Measurements from ENCODE around the gene DAAM1. TPM values are rescaled to one million over a fixed set of nuclear protein-coding genes. Genes with fewer than 3 reads are reported as not detected.

The DAAM1 gene
- polyA plus RNA-seq, 1 experiment, result 9.8 TPM

GRCh38 chr14:59376686-59377085 is 188.2 kb downstream of the DAAM1 start:
- H3K9me3 ChIP-seq (ENCODE audit: control insufficient read depth, insufficient read depth, low read length), result no peaks in the 10 kb centered on the region
- ChIA-PET CTCF (interaction anchor here (1.5 kb wide), 1 partner anchor 9 kb away, joined by 5 read pairs; no protein-coding TSS in a partner anchor), POLR2A (no interaction called here)
- no peak for TF ChIP-seq CTCF (IDR thresholded peaks at IDR 0.05; ENCODE audit: low read depth, low read length)
- no peak for DNase-seq (ENCODE audit: low read depth, low spot score)
- H3K4me3 ChIP-seq (ENCODE audit: low read depth, low read length), result no peak overlapping the region
- no peaks in the 10 kb centered on the region for H3K27me3 ChIP-seq (ENCODE audit: control insufficient read depth, insufficient read depth, low read length)
- no peak overlapping the region for H3K27ac ChIP-seq (ENCODE audit: low read depth, low read length)

- ChIA-PET POLR2A (no interaction called here), CTCF (interaction anchor here (1.5 kb wide), 1 partner anchor 10 kb away, joined by 5 read pairs; no protein-coding TSS in a partner anchor)
- no peaks in the 10 kb centered on the region for H3K9me3 ChIP-seq (ENCODE audit: control insufficient read depth, insufficient read depth, low read length)
- no peaks in the 10 kb centered on the region for H3K27me3 ChIP-seq (ENCODE audit: control insufficient read depth, insufficient read depth, low read length)
- DNase-seq (ENCODE audit: low read depth, low spot score), result no peak
- H3K4me3 ChIP-seq (ENCODE audit: low read depth, low read length), result no peak overlapping the region
- no peak for TF ChIP-seq CTCF (IDR thresholded peaks at IDR 0.05; ENCODE audit: low read depth, low read length)
- H3K27ac ChIP-seq (ENCODE audit: low read depth, low read length), result no peak overlapping the region
These were observed 189.0 kb downstream of the DAAM1 start for GRCh38 chr14:59377491-59377890.

GRCh38 chr14:59377991-59378601 is 189.6 kb downstream of the DAAM1 start:
- CTCF ChIA-PET, result interaction anchor here (1.5 kb wide), 1 partner anchor 10 kb away, joined by 5 read pairs; no protein-coding TSS in a partner anchor
- no peak overlapping the region for H3K4me3 ChIP-seq (ENCODE audit: low read depth, low read length)
- DNase-seq (ENCODE audit: low read depth, low spot score), result no peak
- H3K27ac ChIP-seq (ENCODE audit: low read depth, low read length), result no peak overlapping the region
- H3K9me3 ChIP-seq (ENCODE audit: control insufficient read depth, insufficient read depth, low read length), result no peaks in the 10 kb centered on the region
- no peak for TF ChIP-seq CTCF (IDR thresholded peaks at IDR 0.05; ENCODE audit: low read depth, low read length)
- no peaks in the 10 kb centered on the region for H3K27me3 ChIP-seq (ENCODE audit: control insufficient read depth, insufficient read depth, low read length)
- POLR2A ChIA-PET, result no interaction called here

GRCh38 chr14:59389936-59390335 is 201.5 kb downstream of the DAAM1 start:
- ChIA-PET POLR2A (no interaction called here), CTCF (no interaction called here)
- no peak for TF ChIP-seq CTCF (IDR thresholded peaks at IDR 0.05; ENCODE audit: low read depth, low read length)
- no peaks in the 10 kb centered on the region for H3K27me3 ChIP-seq (ENCODE audit: control insufficient read depth, insufficient read depth, low read length)
- H3K9me3 ChIP-seq (ENCODE audit: control insufficient read depth, insufficient read depth, low read length), result no peaks in the 10 kb centered on the region
- DNase-seq (ENCODE audit: low read depth, low spot score), result no peak
- H3K27ac ChIP-seq (ENCODE audit: low read depth, low read length), result no peak overlapping the region
- H3K4me3 ChIP-seq (ENCODE audit: low read depth, low read length), result no peak overlapping the region

- Histone ChIP-seq H3K9me3 (ENCODE audit: control insufficient read depth, insufficient read depth, low read length) (no peaks in the 10 kb centered on the region), H3K27me3 (ENCODE audit: control insufficient read depth, insufficient read depth, low read length) (no peaks in the 10 kb centered on the region), H3K4me3 (ENCODE audit: low read depth, low read length) (no peak overlapping the region), H3K27ac (ENCODE audit: low read depth, low read length) (no peak overlapping the region)
- POLR2A ChIA-PET, result no interaction called here
- no peak for DNase-seq (ENCODE audit: low read depth, low spot score)
- CTCF ChIA-PET, result no interaction called here
- TF ChIP-seq CTCF (IDR thresholded peaks at IDR 0.05; ENCODE audit: low read depth, low read length), result no peak
These were observed 202.9 kb downstream of the DAAM1 start for GRCh38 chr14:59391388-59391787.

Data from AG04450 (cell line).